Natural killer cell (primary cell): ENCODE data around the gene PRKAB2. TPM values are rescaled to one million over a fixed set of nuclear protein-coding genes. Genes with fewer than 3 reads are reported as not detected.
A peak's percentile ranks its signal among the peaks of the same experiment; 100 is the strongest.

Source experiments
- ATAC-seq, 3 donors: fragments of 150-1000 bp in 2 of 3; fragments of 200-7000 bp in 1 of 3; cut with Tn5 transposase; 1 replicate in 1 of 3; 2 replicates in 2 of 3; pipeline ENCODE4 v1.10.0; 2021; ENCODE audit warnings: mild to moderate bottlenecking in 2 of 3, moderate library complexity in 2 of 3
- DNase-seq, 2 donors: peaks; one replicate each; pipeline versions ENCODE4 v3.0.0 to v3.0.0-alpha.2; 2013 to 2021; ENCODE audit warnings: mixed read lengths in 1 of 2
- H3K27ac ChIP-seq: one replicate; pipeline ENCODE4 v1.5.1; 2013; ENCODE audit warnings: mild to moderate bottlenecking, low read length
- H3K27me3 ChIP-seq: one replicate; pipeline ENCODE4 v1.6.1; 2013; ENCODE audit warnings: low read length; ENCODE audit not compliant: control insufficient read depth, insufficient read depth
- H3K36me3 ChIP-seq: one replicate; pipeline ENCODE4 v1.6.1; 2013; ENCODE audit warnings: low read length; ENCODE audit not compliant: control insufficient read depth, insufficient read depth
- H3K4me1 ChIP-seq: one replicate; pipeline ENCODE4 v1.6.1; 2013; ENCODE audit warnings: low read length; ENCODE audit not compliant: control insufficient read depth, insufficient read depth
- H3K4me3 ChIP-seq: one replicate; pipeline ENCODE4 v1.5.1; 2013; ENCODE audit warnings: low read length
- H3K9me3 ChIP-seq: one replicate; pipeline ENCODE4 v1.6.1; 2013; ENCODE audit warnings: low read length; ENCODE audit not compliant: control insufficient read depth, insufficient read depth
- H3K27ac Mint-ChIP-seq, 2 donors: one replicate each; pipeline ENCODE4 v1.8.0; 2022; ENCODE audit warnings: mild to moderate bottlenecking in 2 of 2, mixed read lengths in 2 of 2, moderate library complexity in 1 of 2
- H3K27me3 Mint-ChIP-seq, 2 donors: one replicate each; pipeline ENCODE4 v1.8.0; 2022; ENCODE audit warnings: low read depth in 2 of 2, mixed read lengths in 2 of 2
- H3K36me3 Mint-ChIP-seq: one replicate; pipeline ENCODE4 v1.8.0; 2022; ENCODE audit warnings: mixed read lengths
- H3K4me1 Mint-ChIP-seq, 2 donors: one replicate each; pipeline ENCODE4 v1.8.0; 2022; ENCODE audit warnings: mixed read lengths in 2 of 2
- H3K4me3 Mint-ChIP-seq: one replicate; pipeline ENCODE4 v1.8.0; 2022; ENCODE audit warnings: mild to moderate bottlenecking, moderate library complexity, mixed read lengths
- H3K9me3 Mint-ChIP-seq, 2 donors: one replicate each; pipeline ENCODE4 v1.8.0; 2022; ENCODE audit warnings: mixed read lengths in 2 of 2
- CTCF ChIP-seq: fragments of 200-600 bp; IDR thresholded peaks from one replicate; pipeline ENCODE4 v1.8.0; 2022; ENCODE audit warnings: antibody characterized with exemption
- WGBS: methylation state at CpG from one replicate; pipeline ENCODE4 v1.1.7; 2013; ENCODE audit warnings: missing lambda C conversion rate; ENCODE audit not compliant: insufficient coverage; 5-methylcytosine and 5-hydroxymethylcytosine counted together
- intact Hi-C: fragments of 100-400 bp; cut with micrococcal nuclease; formaldehyde crosslinking; loops from one replicate; pipeline ENCODE4 v1.14.2; 2022
- total RNA-seq, 4 donors: library from RNA; stranded (reverse); fragments of 120-200 nt in 1 of 4; gene quantifications; one replicate each; pipeline versions ENCODE4 v1.2.3 to v1.2.4, GENCODE V29; 2013 to 2022

The PRKAB2 gene, protein sequence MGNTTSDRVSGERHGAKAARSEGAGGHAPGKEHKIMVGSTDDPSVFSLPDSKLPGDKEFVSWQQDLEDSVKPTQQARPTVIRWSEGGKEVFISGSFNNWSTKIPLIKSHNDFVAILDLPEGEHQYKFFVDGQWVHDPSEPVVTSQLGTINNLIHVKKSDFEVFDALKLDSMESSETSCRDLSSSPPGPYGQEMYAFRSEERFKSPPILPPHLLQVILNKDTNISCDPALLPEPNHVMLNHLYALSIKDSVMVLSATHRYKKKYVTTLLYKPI
- total RNA-seq, result 10 to 100 TPM; 15.1 to 19.1 (median 16.0) TPM
- total RNA-seq (2013), result 19.1 TPM

- WGBS, result under 1% methylated on average over 72 of the region's 72 CpGs
- Mint-ChIP-seq H3K9me3 (no peaks in the 10 kb centered on the region), H3K4me1 (peaks cover 30 to 47% of the 10 kb centered on the region in 2 donors), H3K27ac (peak within 1 kb of the TSS; percentile 95 to 99), H3K4me3 (peak within 1 kb of the TSS; percentile 99), H3K36me3 (no peaks in the 10 kb centered on the region), H3K27me3 (no peaks in the 10 kb centered on the region)
- H3K27ac ChIP-seq, result peak within 1 kb of the TSS; percentile 76
- intact Hi-C loops, result loop anchor here (1.0 kb wide), 2 partner anchors 53 to 70 kb away; partner anchors contain the start of genes CHD1L and FMO5
- H3K27me3 ChIP-seq, result no peaks in the 10 kb centered on the region
- DNase-seq (peak; percentile 88 to 91), ATAC-seq (peak; percentile 80 to 94 (median 88))
- peaks cover 17% of the 10 kb centered on the region for H3K4me1 ChIP-seq
- peak; percentile 81 for TF ChIP-seq CTCF
- peak within 1 kb of the TSS; percentile 70 for H3K4me3 ChIP-seq
- H3K36me3 ChIP-seq, result peaks cover 5% of the 10 kb centered on the region
- no peaks in the 10 kb centered on the region for H3K9me3 ChIP-seq
Measured at GRCh38 chr1:147172168-147173016, at the start of gene PRKAB2. PRKAB2 (minus strand) TSS chr1:147172470; CDS start chr1:147172144, 326 bp downstream.

DNA sequence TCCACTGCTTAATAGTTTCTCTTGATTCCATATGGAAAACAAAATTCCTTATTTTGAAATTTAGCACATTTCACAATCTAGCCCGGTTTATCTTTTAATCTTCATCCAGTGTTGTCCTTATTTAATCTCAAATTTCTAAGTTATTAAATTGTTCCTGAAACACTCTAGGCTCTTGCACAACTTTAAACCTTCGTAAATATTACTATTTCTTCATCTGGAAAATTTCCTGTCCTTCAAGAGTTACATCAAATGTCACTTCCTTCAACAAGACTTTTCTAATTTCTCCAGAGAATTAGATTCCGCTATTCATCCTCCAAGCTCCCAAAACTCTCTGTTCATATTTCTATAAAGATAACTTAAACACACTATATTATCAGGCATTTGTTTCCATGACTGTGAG is 46.3 kb upstream of the PRKAB2 start:
- whole genome bisulfite sequencing, result 94% methylated on average over 2 of the region's 3 CpGs
- Histone ChIP-seq H3K9me3 (no peaks in the 10 kb centered on the region), H3K27ac (no peak overlapping the region), H3K4me3 (no peak overlapping the region), H3K36me3 (no peaks in the 10 kb centered on the region), H3K4me1 (no peaks in the 10 kb centered on the region), H3K27me3 (no peaks in the 10 kb centered on the region)
- Mint-ChIP-seq H3K27me3 (no peaks in the 10 kb centered on the region), H3K9me3 (no peaks in the 10 kb centered on the region), H3K36me3 (peaks cover 5% of the 10 kb centered on the region), H3K4me3 (no peak overlapping the region), H3K4me1 (peaks cover 5 to 11% of the 10 kb centered on the region in 2 donors), H3K27ac (no peak overlapping the region)
- no peak for TF ChIP-seq CTCF
- intact Hi-C loops, result no loop called here
- DNase-seq (no peak), ATAC-seq (no peak)

- DNase-seq (no peak), ATAC-seq (no peak)
- H3K27ac Mint-ChIP-seq, result no peak overlapping the region
- Histone ChIP-seq H3K27ac (no peak overlapping the region), H3K4me1 (no peaks in the 10 kb centered on the region), H3K9me3 (no peaks in the 10 kb centered on the region), H3K4me3 (no peak overlapping the region), H3K27me3 (no peaks in the 10 kb centered on the region), H3K36me3 (no peaks in the 10 kb centered on the region)
- H3K27me3 Mint-ChIP-seq, result peaks cover 0 to 5% of the 10 kb centered on the region in 2 donors
- 93% methylated on average over 5 of the region's 7 CpGs for WGBS
- no peak for TF ChIP-seq CTCF
- peaks cover 11 to 13% of the 10 kb centered on the region in 2 donors for H3K4me1 Mint-ChIP-seq
- peaks cover 5% of the 10 kb centered on the region for H3K36me3 Mint-ChIP-seq
- H3K9me3 Mint-ChIP-seq, result no peaks in the 10 kb centered on the region
- H3K4me3 Mint-ChIP-seq, result no peak overlapping the region
- intact Hi-C loops, result no loop called here
Measured at GRCh38 chr1:147217141-147217540, 44.9 kb upstream of the PRKAB2 start.
